Embryonic facial prominence (tissue), 1 donor: Measurements from ENCODE around the gene CABLES2.

ENCODE experiments used
- DNase-seq: peaks from one replicate; pipeline ENCODE4 v3.0.0-alpha.2; 2016; ENCODE audit errors: extremely low spot score

CABLES2 gene

DNA sequence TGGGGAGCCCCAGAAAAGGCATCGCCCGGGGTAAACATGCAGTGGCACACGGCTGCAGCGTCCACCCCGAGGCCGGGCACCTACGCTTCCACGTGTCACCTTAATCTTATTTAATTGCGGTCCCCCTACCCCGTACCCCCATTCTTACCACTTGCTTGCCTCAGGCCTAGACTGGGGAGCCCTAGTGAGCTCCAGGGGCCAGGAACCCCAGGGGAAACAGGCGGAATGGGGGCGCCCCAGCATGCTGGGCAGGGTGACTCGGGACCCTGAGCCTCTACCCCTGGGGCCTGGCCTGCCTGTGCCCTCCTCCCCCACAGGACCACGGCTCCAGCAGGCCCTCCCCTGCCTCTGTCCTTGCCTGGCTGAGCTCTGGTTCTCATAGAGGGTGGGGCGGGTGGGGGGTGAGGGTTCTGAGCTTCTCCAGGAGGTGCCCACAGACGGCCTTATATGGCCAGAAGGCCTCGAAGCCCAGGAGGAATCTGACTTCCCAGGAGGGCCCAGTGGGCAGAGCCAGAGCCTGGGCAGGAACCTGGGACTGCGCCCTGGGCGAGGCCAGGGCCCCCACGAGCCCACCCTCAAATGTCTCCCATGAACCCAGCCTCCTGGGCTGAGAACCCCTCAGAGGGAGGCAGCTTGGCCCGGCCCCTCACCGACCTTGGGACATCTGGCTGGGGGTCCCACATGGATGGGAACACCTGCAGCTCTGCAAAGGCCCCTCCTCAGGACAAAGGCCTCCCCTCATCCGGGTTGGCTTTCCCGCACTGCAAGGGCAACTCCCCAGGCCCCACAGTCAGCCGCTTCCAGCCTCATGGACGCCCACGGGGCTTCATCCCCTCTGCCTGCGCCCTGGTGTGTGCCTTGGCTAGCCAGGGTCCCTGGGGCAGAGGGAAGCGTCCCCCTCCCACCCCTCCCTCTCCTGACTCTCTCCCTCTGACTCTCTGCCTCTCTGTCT lies 34.8 kb downstream of the CABLES2 start:
- DNase-seq: no peak

DNA sequence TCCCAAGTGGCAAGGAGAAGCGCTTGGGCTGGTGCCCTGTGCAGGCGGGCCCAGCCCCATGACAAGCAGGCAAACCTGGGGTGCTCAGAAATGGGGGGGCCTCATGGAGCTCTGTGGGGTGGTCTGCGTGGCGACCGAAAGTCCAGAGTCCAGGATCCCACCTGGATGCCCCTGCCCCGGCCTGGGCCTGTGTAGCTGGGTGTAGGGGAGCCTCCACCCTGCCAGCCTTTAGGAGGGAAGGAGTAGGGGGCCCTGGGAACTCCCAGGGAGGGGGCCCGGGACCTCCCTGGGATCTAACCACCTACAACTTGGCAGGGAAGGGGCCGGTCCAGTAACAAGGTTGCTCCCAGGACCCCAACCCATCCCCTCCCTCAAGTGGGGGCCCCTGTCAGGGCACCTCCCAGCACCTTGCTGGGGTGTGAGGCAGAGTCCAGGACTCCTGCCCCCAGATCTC lies 35.5 kb downstream of the CABLES2 start:
- no peak for DNase-seq

DNA sequence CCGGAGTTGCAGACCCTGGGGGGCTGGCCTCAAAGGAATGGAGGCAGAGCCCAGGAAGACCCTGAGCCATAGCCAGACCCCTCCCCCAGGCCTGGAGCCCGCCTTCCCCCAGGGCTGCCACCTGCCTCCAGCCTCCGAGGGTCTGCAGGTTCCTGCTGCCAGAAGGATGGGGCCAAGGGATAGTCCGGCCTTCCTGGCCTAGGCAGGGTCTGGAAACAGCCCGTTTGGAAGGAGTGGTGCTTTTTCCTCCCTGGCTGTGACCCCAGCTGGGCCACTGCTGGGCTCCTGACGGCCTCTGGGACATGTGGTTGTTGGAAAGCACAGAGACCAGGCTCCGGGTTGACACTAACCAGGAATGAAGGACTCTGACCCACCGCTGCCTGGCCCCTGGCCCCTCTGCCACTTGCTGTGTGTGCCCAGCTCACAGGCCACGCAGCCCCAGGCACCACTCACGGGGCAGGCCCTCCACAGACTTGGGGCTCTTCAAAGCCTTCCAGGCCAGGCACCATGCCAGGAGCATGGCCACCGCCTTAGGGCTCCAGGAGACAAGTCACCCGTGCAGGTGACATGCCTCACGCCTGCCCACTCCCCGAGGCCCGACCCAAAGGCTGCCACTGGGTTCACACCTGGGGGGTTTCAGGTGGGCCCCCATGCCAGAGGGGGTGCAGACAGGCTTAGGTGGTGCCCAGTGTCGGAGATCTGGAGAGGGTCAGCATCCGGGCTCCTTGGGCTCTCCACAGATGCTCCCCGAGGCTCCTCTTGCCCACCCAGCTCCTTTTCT lies 36.1 kb downstream of the CABLES2 start:
- no peak for DNase-seq

DNA sequence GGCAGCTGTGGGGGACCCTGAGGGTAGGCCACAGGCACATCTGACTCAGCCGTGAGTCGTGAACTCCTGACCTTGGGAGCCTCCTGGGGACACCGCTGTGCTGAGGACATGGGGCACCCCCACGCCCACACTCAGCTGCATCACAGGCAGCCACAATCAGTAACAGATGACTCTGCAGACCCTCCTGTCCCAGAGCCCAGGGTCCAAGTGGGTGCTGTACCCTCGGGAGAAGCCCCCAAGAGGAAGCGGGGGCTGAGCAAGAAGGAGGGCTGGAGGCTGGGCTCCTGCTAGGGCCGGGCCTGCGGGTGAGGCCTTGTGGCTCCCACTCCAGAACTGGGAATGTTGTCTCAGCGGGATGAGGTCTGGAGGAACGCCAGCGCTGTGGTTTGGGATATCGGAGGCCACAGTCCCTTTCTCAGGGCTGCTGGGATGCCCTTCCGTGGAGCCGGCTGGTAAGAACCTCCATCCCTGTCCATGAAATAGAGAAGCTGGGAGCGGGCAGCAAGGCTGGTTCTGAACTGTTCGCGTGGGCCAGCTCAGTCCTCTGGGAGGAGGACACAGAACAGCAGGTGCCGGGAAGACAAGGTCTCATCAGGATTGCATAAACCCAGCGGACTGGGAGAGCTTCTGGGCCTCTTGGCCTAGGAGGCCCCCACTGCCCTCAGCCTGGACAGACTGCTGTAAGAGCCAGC lies 36.8 kb downstream of the CABLES2 start:
- no peak for DNase-seq

DNA sequence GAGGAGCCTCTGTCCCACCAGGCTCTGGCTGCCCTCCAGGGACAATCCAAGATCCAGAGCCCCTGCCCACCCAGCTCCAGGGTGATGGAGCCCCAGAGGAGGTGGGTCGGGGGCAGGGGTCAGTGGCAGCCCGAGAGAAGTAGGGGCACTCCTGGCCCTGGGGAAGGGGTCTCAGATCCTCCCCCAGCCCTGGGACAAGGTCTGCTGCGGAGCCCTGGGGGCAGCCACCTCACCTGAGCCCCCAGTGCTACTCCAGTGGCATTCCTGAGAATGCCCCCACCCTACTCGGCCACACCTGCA lies 37.3 kb downstream of the CABLES2 start:
- no peak for DNase-seq

DNA sequence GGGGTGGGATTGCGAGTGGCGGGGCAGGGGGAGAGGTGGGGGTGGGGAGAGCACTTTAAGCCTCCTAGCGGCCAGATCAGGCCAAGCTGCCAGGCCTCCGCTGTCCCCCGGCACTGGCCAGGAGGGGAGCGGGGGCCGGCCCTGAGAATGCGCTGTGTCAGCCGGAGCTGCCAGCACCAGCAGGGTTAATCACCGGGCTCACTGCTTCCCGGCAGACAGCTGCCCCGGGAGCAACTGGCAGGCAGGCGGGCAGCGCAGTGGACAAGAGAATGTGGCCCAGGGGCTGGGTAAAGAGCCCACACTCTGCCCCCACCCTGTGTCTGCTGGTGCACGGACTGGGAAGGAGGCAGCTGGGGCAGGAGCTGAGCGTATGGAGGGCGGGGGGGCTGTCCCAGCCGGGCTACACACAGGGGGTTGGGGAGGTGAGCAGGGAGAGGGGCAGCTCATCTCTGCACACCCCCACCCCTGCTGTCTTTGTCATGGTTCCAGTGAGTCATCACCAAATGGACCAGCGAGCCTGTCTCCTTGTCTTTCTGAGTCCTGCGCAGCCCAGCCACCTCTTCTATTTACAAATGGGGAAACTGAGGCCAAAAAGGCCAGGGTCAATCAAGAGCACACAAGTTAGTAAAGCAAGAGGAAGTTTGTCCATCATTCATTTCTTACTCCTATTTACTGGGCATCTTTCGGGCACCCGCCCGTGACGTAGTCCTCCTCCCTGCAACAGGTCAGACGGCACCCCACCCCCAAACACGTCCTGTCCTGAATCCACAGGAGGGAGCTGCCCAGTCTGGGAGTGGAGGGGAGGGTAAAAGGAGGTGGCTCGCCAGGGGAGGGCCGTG lies 37.9 kb downstream of the CABLES2 start:
- DNase-seq: no peak

DNA sequence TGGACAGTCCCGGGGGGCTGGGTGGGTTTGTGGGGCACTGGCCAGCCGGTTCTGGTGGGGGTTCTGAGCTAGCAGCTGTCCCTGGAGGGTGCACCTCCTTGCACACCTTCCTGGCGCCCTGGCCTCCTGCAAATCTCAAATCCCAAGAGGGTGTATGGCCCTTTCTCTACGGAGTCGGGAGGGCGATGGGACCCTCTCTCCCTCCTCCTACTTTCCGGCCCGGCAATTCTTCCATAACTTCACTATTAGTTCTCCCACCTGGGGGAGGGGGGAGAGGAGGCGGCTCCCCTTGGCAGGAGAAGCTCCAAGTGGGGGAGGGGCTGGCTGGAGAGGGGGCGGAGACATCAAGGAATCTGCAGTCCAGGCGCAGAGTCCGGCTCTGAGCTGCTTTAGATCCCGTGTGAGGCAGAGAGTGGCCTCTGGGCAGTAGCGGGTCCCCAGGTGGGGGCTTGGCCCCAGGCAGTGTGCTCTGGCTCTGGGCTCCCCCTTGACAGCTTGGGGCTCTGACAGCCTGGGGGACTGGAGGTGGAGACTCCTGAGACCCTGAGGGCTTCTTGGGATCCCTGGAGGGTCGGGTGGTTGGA lies 38.6 kb downstream of the CABLES2 start:
- no peak for DNase-seq

DNA sequence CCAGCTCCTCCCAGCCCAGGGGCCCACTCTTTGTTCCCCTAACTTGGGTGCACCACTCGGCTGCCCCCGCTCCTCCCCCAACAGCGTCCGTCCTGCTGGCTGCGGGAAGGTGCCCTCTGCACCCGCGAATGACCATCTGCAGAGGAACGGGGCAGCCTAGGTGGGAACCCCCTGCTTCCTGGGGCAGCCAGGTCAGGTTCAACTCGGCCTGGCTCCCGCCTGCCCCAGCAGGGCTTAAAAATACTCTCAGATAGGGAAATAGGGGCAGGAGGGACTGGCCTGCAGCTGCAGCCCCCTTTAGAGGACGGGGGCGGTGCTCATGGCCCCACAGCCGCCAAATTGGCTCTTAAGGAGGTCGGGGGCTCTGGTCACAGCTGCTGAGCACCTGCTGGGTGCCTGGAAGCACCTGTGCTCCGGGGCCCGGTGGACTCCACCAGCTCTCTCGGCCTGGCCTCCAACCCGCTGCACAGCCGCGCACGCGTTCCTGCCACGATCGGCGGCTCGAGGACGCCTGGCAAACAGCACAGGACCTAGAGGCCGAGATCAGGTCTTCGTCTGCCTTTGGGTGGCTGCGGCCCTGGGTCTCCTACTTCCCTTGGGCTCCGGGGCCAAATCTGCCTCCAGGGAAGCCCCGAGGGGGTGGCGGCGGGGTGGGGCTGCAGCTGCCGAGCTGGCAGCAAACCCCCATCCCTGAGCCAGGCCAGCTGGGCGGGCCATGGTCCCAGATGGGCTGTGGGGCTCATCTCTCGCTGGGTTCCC lies 39.3 kb downstream of the CABLES2 start:
- DNase-seq: no peak

DNA sequence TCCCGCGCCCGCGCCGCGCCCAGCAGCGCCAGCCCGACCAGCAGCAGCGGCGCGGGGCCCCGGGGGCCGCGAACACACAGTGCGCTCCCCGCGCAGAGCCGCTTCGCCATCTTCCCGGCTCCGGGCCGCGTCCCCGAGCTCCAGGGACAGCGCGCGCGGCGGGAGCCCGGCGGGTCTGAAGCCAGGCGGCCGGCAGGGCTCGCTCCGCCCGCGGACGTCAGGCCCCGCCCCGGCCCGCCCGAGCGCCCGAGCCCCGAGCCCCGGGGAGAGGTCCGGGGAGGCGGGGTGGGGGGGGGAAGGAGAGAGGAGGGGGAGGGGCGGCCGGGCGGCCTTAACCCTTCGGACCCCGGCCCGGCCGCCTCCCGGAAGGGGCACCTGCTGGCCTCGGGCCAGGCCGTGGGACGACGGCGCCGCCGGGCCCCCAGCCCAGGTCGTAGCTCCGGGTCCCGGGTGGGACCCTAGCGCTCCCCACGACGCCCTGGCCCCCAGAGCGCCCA lies 39.9 kb downstream of the CABLES2 start, which contains the start of gene LAMA5:
Gene LAMA5, minus strand, starts transcription at position 177 of the 497 bp plus-strand sequence. Its CDS starts 67 bp downstream, at position 110.
- no peak for DNase-seq

DNA sequence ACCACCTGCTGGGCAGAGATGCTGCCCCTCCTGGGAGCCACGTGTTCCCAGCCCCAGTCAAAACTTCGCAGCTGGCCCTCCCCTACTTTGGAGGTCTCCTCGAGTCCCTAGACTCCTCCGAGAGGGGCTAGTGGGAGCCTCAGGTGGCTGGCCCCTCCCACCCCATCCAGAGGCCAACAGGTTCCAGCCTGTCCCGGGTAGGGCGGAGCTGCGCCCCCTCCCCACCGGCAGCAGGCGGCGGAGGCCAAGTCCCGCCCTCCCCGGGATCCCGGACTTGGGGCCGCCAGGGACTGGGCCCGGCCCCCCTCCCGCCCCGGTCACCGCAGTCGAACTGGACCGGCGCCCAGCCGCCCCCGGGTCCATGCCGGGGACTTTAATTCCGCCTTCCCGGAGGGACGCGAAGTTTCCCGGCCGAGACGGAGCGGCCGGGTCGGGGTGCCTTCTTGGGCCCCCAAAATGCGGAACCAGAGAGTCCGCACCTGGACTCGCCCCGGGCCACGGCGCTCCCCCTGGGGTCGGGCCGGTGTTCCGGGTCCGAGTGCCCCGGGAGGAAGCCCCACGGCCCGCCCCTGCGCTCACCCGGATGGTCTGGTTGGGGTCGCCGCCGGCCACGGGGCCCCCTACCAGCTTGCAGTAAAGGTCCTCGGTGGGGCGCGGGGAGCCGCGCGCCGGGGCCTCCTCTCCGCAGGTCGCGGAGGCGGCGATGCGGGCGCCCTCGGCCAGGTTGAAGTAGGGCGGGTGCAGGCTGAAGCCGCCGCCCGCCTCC lies 40.5 kb downstream of the CABLES2 start:
- DNase-seq: no peak

DNA sequence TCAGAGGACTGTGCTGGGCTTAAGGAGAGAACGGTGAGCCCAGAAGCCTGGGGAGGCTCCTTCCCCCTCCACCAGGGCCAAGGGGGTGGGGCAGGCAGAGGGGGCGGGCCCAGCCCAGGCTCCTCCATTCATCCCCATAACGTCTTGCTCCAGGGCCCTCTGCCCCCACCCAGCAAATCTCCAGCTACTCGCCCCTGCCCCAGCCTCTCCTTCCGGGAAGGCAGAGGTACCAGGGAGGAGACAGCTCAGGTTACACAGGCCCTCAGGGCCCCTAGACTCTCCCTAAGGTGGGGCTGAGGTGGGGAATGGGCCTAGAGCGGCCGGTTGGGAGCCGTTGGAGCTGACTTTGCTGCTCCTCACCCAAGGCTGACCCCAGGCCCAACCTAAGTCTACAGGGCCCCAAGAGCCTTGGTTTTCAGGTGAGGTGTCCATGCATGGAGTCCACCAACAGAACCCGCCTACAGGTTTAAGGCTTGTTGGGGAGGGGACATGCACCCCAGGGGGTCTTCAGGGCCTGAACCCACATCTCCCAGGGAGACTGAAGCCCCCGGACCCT lies 41.2 kb downstream of the CABLES2 start:
- DNase-seq: no peak

DNA sequence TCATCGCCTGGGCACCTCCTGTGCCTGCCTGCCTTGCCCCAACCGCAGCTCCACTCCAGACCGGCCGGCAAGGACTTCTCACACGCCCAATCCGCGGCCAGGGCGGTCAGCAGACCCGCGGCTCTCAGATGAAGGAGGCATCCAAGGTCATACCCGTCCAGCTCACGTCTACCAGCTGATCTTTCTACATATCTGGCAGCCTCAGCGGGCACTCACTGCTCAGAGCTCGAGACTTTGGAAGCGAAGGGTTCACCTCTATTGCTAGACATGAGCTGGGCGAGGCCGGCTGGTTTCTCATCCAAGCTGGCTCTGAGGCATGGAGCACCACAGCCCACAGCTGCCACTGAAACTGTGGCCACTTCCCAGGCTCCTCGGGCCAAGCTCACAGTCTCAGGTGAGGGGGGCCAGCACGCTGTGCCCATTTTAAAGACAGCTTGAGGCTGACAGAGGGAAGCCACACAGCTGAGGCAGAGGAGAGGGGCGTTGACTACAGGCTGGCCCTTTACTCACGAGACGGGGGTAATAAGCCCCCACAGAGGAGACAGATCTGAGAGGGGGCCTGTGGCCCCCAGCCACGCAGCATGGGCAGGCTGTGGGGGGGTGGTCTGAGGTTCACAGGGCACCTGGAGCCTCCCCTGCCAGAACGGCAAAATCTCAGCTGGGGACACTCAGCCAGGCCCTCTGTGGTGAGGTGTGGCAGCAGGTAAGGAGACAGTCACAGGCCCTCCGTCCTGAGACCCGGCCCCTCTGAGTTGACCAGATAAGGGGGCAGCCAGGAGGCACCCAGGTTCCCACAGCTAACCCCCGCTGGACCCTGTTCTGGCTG lies 42.0 kb downstream of the CABLES2 start:
- DNase-seq: no peak

DNA sequence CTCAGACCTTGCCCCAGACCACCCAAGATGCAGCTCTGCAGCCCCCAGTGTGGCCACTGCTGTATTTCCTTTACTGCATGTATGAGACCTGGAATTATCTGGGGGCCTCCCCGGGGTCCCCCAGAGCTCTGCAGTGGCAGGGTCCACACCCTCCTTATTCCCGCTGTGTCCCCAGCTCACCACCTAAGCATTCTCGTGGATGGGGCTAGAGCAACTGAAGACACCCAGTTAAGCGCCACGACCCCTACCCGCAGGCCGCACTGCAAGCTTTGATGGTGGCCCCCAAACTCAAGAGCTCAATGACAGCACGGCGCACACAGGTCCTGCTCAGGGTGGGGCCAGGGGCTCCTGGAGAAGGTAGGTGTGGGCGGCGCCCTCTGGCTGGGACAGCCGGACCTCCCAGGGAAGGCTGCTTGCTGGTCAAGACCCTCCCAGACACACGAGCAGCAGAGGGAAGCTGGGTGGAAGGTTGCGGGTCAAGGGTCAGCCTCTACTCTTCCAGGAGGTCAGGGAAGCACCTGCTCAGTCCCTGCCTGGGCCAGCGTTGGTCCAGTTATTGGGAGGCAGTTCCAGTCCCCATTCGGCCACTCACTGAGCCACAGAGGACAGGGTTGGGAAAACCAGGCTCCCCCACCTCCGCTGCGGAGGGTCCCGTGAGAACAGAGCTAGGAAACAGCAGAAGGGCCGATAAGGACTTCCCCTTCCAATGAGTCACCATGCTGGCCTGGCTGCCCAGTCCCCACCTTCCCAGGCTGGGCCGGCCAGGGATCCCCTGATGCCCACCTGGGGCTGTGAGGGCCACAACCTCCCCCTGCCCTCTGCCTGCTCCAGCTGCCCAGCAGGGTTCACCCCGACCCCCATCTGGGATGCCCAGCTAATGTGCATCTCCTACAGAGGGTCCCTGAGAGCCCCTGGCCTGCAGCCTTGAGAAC lies 42.9 kb downstream of the CABLES2 start:
- no peak for DNase-seq

DNA sequence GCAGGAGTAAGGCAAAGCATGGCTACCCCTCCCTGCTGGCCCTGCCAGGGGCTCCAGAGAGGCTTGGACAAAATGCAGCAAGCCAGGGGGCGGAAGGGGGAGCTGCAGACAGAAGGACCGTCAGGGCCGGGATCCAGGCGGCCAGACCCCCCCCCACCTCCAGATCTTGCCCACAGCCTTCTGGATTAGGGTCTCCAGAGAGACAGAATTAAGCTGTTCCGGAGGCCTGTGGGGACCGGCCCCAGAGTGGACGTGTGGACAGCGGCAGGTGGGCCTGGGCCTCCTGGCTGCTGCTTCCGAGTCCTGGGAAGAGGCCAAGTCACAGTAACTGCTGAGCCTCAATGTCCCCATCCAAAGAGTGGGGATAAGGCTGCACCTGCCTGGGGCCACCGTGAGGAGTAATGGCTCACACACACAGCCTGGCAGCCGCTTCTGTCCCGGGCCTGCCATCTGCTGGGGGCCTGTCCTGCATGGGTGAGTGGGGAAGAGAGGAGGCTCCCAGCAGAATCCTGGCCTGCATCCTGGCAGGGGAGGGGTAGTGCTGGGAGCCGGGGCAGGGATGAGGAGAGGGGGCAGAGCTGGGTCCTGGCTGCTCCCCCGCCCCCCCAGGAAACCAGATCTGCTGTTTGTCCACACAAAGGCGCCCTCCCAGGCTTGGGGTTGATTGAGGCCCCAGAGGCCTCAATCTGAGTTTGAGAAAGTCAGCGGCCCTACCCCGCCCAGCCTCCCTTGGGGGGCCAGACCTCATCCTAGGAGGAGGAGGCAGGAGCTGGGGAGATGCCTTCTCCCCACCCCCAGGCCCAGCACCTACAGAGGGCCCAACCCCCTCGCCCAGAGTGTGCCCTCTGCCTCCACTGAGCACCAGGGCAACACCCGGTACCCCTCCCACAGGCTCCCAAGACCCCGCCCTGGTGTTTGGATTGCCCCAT lies 43.8 kb downstream of the CABLES2 start:
- DNase-seq: no peak

DNA sequence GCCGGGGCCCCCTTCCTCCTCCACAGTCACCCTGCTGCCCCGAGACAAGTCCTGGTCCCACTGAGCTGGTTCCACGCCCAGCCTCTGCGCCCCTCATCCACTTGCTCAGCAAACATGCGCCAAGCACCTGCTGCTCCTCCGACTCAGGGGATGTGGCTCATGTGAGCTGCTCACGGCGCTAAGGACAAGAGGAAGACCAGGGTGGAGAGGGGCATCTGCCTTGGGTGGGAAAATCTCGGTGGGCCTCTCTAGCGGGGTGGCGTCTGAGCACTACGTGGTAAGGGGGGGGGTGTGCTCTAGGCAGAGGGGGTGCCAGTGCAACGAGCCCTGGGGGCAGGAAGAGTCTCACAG lies 44.5 kb downstream of the CABLES2 start:
- no peak for DNase-seq
